HFFc6 (cell line): ENCODE results near the gene FABP3. TPM values are rescaled to one million over a fixed set of nuclear protein-coding genes. Genes with fewer than 3 reads are reported as not detected.

ENCODE experiments used
- DNase-seq: peaks from one replicate; pipeline ENCODE4 v3.0.0-alpha.2; 2018
- H3K27ac Mint-ChIP-seq: 2 replicates; pipeline ENCODE4 v1.8.0; 2020; ENCODE audit warnings: mild to moderate bottlenecking, mixed read lengths
- H3K27me3 Mint-ChIP-seq: 2 replicates; pipeline ENCODE4 v1.8.0; 2021; ENCODE audit warnings: mild to moderate bottlenecking, moderate library complexity, mixed read lengths; ENCODE audit not compliant: insufficient read depth
- H3K36me3 Mint-ChIP-seq: 2 replicates; pipeline ENCODE4 v1.8.0; 2021; ENCODE audit warnings: low read depth, mixed read lengths
- H3K4me1 Mint-ChIP-seq: 2 replicates; pipeline ENCODE4 v1.8.0; 2020; ENCODE audit warnings: low read depth, mixed read lengths
- H3K4me3 Mint-ChIP-seq: 2 replicates; pipeline ENCODE4 v1.8.0; 2020; ENCODE audit warnings: mild to moderate bottlenecking, moderate library complexity, mixed read lengths
- H3K9me3 Mint-ChIP-seq: 2 replicates; pipeline ENCODE4 v1.8.0; 2020; ENCODE audit warnings: mild to moderate bottlenecking, mixed read lengths
- CTCF ChIP-seq: fragments of 200-600 bp; sonication (generic); IDR thresholded peaks from 2 replicates; pipeline ENCODE4 v1.5.0; 2021; ENCODE audit warnings: antibody characterized with exemption, mild to moderate bottlenecking
- total RNA-seq, 6 experiments: library from RNA; stranded (reverse); fragmentation: NEBNext Ultra II Directional; extraction: Animal tissue kit (Norgen Biotek cat#: 25700); gene quantifications; 2 replicates in 1 of 6; 3 replicates in 5 of 6; pipeline ENCODE4 v1.2.3, GENCODE V29; 2021

The FABP3 gene
- total RNA-seq, 6 experiments from 2014 or later = 1.4 to 3.3 (median 2.2) TPM

- H3K4me3 Mint-ChIP-seq = no peak overlapping the region
These were observed 34.3 kb upstream of the FABP3 start for GRCh38 chr1:31407029-31407626.

GRCh38 chr1:31405578-31406245 lies 32.8 kb upstream of the FABP3 start:
- Mint-ChIP-seq H3K27me3 (peaks cover 1% of the 10 kb centered on the region; the same call in 1 of the 2 replicates), H3K4me1 (peaks cover 26% of the 10 kb centered on the region), H3K4me3 (no peak overlapping the region), H3K9me3 (no peaks in the 10 kb centered on the region), H3K36me3 (no peaks in the 10 kb centered on the region), H3K27ac (no peak overlapping the region)
- no peak for DNase-seq
- no peak for TF ChIP-seq CTCF

More at GRCh38 chr1:31407029-31407626, 34.3 kb upstream of the FABP3 start:
- no peak for DNase-seq
- Mint-ChIP-seq H3K27me3 (peaks cover 1% of the 10 kb centered on the region; the same call in 1 of the 2 replicates), H3K27ac (no peak overlapping the region), H3K4me1 (peaks cover 32% of the 10 kb centered on the region), H3K36me3 (no peaks in the 10 kb centered on the region; the same call in 1 of the 2 replicates), H3K9me3 (no peaks in the 10 kb centered on the region)
- no peak for TF ChIP-seq CTCF

GRCh38 chr1:31401241-31401640 lies 28.4 kb upstream of the FABP3 start:
- DNase-seq = peak; percentile 32
- Mint-ChIP-seq H3K27ac (no peak overlapping the region), H3K36me3 (no peaks in the 10 kb centered on the region), H3K4me1 (peaks cover 47% of the 10 kb centered on the region), H3K4me3 (no peak overlapping the region), H3K9me3 (no peaks in the 10 kb centered on the region), H3K27me3 (peaks cover 2% of the 10 kb centered on the region; the same call in 1 of the 2 replicates)
- peak; percentile 42 for TF ChIP-seq CTCF

GRCh38 chr1:31400393-31400792 lies 27.5 kb upstream of the FABP3 start:
- DNase-seq = peak; percentile 20
- Mint-ChIP-seq H3K27ac (peak overlapping the region; percentile 62), H3K4me3 (peak overlapping the region; percentile 6; the same call in 1 of the 2 replicates)

GRCh38 chr1:31399976-31400375 lies 27.1 kb upstream of the FABP3 start:
- Mint-ChIP-seq H3K4me3 (peak overlapping the region; percentile 6; the same call in 1 of the 2 replicates), H3K4me1 (peaks cover 59% of the 10 kb centered on the region), H3K27ac (peak overlapping the region; percentile 62), H3K27me3 (peaks cover 2% of the 10 kb centered on the region; the same call in 1 of the 2 replicates), H3K36me3 (no peaks in the 10 kb centered on the region), H3K9me3 (no peaks in the 10 kb centered on the region)
- DNase-seq = no peak
- no peak for TF ChIP-seq CTCF

More at GRCh38 chr1:31400393-31400792, 27.5 kb upstream of the FABP3 start:
- Mint-ChIP-seq H3K4me1 (peaks cover 55% of the 10 kb centered on the region), H3K9me3 (no peaks in the 10 kb centered on the region), H3K27me3 (peaks cover 2% of the 10 kb centered on the region; the same call in 1 of the 2 replicates), H3K36me3 (no peaks in the 10 kb centered on the region)
- TF ChIP-seq CTCF = no peak
